Measurements from ENCODE around the gene PXN.

- TF ChIP-seq CTCF (IDR thresholded peaks at IDR 0.05 in 8 of 11, conservative IDR thresholded peaks at IDR 0.05 in 3 of 11), result no peak
- no peak for TF ChIP-seq POLR2AphosphoS5 (IDR thresholded peaks at IDR 0.05)
These were observed 7.1 kb downstream of the PXN start for GRCh38 chr12:120258323-120258896.
